ENCODE results near the gene CAMSAP2.
A peak's percentile ranks its signal among the peaks of the same experiment; 100 is the strongest.

The CAMSAP2 gene

DNA sequence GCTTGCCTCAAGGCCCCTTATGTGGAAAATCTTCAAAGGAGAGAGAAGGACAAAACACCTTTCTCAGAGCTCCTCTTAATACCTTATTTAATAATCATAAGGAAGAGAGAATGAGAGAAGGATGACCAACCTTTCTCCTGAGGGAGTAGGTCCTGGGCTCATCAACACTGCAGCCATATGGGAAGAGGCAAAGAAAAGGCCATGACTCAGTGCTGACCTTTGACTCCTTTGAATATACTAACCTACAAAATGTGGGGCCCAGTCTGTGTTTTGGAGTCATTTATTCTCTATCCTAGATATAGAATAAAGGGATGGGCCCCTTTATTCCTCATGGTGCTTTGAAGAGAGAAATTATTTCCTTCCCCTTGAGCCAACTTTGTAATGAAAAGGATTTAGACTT lies 38.3 kb downstream of the CAMSAP2 start:
- peaks cover 0 to 4% of the 10 kb centered on the region in 2 experiments; a peak in 2 of 3 replicates for H3K36me3 ChIP-seq (ENCODE audit: control insufficient read depth in 2 of 2, insufficient read depth in 1 of 2, low read length in 2 of 2)

DNA sequence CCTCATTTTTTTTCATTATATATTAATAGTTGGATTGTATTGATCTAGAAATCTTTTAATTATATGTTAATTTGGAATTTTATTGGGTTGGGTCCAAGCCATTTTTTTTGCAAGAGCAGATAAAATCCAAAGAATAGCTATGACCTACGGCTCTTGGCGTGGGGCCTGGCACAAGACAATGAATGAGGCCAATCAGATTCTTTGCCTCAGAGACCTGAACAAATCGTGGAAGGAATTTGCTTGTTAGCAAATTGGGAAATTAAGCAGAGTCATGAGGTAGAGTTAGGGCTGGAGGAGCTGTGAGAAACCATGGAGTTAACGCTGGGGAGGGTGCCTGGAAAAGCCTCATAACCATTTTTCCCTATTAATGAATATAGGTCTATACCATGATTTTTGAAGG lies 40.1 kb downstream of the CAMSAP2 start:
- peaks cover 10 to 19% of the 10 kb centered on the region in 2 experiments; a peak in 2 of 3 replicates for H3K36me3 ChIP-seq (ENCODE audit: control insufficient read depth in 2 of 2, insufficient read depth in 1 of 2, low read length in 2 of 2)
- ChIA-PET POLR2A (no interaction called here), CTCF (interaction anchor here (1.0 kb wide), 1 partner anchor 156 kb away, joined by 3 read pairs; no protein-coding TSS in a partner anchor)
- no peak overlapping the region for H3K4me3 ChIP-seq (ENCODE audit: low read depth, low read length)
- 0 out of 2 replicates have a peak, but pooled peaks cover 7% of the 10 kb centered on the region for H3K4me1 ChIP-seq (ENCODE audit: control insufficient read depth, insufficient read depth, low read length)
- TF ChIP-seq ZNF555 (tag by site-specific recombination; conservative IDR thresholded peaks at IDR 0.05) (no peak), ZNF341 (tag by site-specific recombination; IDR thresholded peaks at IDR 0.05; ENCODE audit: low read depth) (peak; percentile 67)
- H3K27ac ChIP-seq (ENCODE audit: extremely low read depth, low read depth, low read length) = no peak overlapping the region
- no peaks in the 10 kb centered on the region for H3K9me3 ChIP-seq (ENCODE audit: control insufficient read depth, insufficient read depth, low read depth, low read length)

More for the DNA sequence above, 38.3 kb downstream of the CAMSAP2 start:
- ChIA-PET POLR2A (interaction anchor here (0.6 kb wide), 1 partner anchor 10 kb away, joined by 3 read pairs; no protein-coding TSS in a partner anchor), CTCF (interaction anchor here (0.5 to 0.7 kb wide), 3 partner anchors 9 to 1151 kb away, joined by 3 read pairs; no protein-coding TSS in a partner anchor)
- H3K4me3 ChIP-seq (ENCODE audit: low read depth, low read length) = no peak overlapping the region
- no peak overlapping the region for H3K27ac ChIP-seq (ENCODE audit: extremely low read depth, low read depth, low read length)
- H3K9me3 ChIP-seq (ENCODE audit: control insufficient read depth, insufficient read depth, low read depth, low read length) = no peaks in the 10 kb centered on the region
- TF ChIP-seq ZNF19 (tag by site-specific recombination; IDR thresholded peaks at IDR 0.05; ENCODE audit: low read depth) = no peak
- TF ChIP-seq, protein P1, sequence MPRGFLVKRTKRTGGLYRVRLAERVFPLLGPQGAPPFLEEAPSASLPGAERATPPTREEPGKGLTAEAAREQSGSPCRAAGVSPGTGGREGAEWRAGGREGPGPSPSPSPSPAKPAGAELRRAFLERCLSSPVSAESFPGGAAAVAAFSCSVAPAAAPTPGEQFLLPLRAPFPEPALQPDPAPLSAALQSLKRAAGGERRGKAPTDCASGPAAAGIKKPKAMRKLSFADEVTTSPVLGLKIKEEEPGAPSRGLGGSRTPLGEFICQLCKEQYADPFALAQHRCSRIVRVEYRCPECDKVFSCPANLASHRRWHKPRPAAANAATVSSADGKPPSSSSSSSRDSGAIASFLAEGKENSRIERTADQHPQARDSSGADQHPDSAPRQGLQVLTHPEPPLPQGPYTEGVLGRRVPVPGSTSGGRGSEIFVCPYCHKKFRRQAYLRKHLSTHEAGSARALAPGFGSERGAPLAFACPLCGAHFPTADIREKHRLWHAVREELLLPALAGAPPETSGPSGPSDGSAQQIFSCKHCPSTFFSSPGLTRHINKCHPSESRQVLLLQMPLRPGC (tag by site-specific recombination; IDR thresholded peaks at IDR 0.05) = no peak
- TF ChIP-seq ZNF366 (tag by site-specific recombination; conservative IDR thresholded peaks at IDR 0.05) = peak; percentile 38
- 0 out of 2 replicates have a peak, but pooled peaks cover 7% of the 10 kb centered on the region for H3K4me1 ChIP-seq (ENCODE audit: control insufficient read depth, insufficient read depth, low read length)

DNA sequence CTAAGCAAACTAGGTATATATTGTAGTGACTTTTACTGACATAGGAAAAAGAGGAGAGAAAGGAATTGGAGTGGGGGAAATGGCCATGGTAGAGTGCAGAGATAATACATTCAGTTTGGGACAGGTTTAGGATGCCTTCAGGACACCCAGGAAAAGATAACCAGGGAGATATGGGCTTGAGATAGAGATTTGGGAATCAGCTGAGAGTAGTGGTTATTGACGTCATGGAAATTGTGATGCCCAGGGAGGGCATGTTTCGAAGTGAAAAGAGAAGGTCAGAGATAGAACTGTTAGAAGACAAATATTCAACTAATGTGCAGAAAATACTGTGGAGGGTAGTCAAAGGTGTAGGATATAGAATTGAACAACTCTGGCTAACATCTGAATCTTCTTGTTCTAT lies 40.6 kb downstream of the CAMSAP2 start:
- Histone ChIP-seq H3K4me1 (ENCODE audit: control insufficient read depth, insufficient read depth, low read length) (0 out of 2 replicates have a peak, but pooled peaks cover 7% of the 10 kb centered on the region), H3K27ac (ENCODE audit: extremely low read depth, low read depth, low read length) (no peak overlapping the region), H3K36me3 (ENCODE audit: control insufficient read depth in 2 of 2, insufficient read depth in 1 of 2, low read length in 2 of 2) (peaks cover 10 to 19% of the 10 kb centered on the region in 2 experiments; a peak in 2 of 3 replicates), H3K9me3 (ENCODE audit: control insufficient read depth, insufficient read depth, low read depth, low read length) (no peaks in the 10 kb centered on the region), H3K4me3 (ENCODE audit: low read depth, low read length) (no peak overlapping the region)
- TF ChIP-seq MZF1 (tag by site-specific recombination; IDR thresholded peaks at IDR 0.05; ENCODE audit: borderline replicate concordance) = no peak
- TF ChIP-seq SP2 (tag by site-specific recombination; IDR thresholded peaks at IDR 0.05) = no peak
- no peak for TF ChIP-seq ZBTB7A (tag by site-specific recombination; IDR thresholded peaks at IDR 0.05; ENCODE audit: low read depth)
- 0 out of 2 replicates have a peak, but pooled peaks have one; percentile 44 for TF ChIP-seq ZBTB21 (tag by site-specific recombination; IDR thresholded peaks at IDR 0.05)
- peak; percentile 60 for TF ChIP-seq PRDM1 (tag by site-specific recombination; IDR thresholded peaks at IDR 0.05)
- TF ChIP-seq SETDB1 (IDR thresholded peaks at IDR 0.05; ENCODE audit: insufficient read length, low read length) = no peak
- TF ChIP-seq ZNF24 (tag by site-specific recombination; IDR thresholded peaks at IDR 0.05) = no peak
- TF ChIP-seq, protein P2, sequence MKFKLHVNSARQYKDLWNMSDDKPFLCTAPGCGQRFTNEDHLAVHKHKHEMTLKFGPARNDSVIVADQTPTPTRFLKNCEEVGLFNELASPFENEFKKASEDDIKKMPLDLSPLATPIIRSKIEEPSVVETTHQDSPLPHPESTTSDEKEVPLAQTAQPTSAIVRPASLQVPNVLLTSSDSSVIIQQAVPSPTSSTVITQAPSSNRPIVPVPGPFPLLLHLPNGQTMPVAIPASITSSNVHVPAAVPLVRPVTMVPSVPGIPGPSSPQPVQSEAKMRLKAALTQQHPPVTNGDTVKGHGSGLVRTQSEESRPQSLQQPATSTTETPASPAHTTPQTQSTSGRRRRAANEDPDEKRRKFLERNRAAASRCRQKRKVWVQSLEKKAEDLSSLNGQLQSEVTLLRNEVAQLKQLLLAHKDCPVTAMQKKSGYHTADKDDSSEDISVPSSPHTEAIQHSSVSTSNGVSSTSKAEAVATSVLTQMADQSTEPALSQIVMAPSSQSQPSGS (tag by site-specific recombination; IDR thresholded peaks at IDR 0.05; ENCODE audit: low read depth) = peak; percentile 77
- peak; percentile 45; the same call in 1 of the 2 replicates for TF ChIP-seq ZNF629 (tag by site-specific recombination; IDR thresholded peaks at IDR 0.05)
- ChIA-PET POLR2A (no interaction called here), CTCF (interaction anchor here (1.0 kb wide), 1 partner anchor 157 kb away, joined by 3 read pairs; no protein-coding TSS in a partner anchor)
